ENCODE data around the gene VPS33B. TPM values are rescaled to one million over a fixed set of nuclear protein-coding genes. Genes with fewer than 3 reads are reported as not detected.
A peak's percentile ranks its signal among the peaks of the same experiment; 100 is the strongest.

VPS33B gene
- total and polyA plus RNA-seq, 2 of the 13 experiments (the other 11 are each of a cell fraction or from before 2014, with no cell fraction given): 15.8 to 16.5 TPM

DNA sequence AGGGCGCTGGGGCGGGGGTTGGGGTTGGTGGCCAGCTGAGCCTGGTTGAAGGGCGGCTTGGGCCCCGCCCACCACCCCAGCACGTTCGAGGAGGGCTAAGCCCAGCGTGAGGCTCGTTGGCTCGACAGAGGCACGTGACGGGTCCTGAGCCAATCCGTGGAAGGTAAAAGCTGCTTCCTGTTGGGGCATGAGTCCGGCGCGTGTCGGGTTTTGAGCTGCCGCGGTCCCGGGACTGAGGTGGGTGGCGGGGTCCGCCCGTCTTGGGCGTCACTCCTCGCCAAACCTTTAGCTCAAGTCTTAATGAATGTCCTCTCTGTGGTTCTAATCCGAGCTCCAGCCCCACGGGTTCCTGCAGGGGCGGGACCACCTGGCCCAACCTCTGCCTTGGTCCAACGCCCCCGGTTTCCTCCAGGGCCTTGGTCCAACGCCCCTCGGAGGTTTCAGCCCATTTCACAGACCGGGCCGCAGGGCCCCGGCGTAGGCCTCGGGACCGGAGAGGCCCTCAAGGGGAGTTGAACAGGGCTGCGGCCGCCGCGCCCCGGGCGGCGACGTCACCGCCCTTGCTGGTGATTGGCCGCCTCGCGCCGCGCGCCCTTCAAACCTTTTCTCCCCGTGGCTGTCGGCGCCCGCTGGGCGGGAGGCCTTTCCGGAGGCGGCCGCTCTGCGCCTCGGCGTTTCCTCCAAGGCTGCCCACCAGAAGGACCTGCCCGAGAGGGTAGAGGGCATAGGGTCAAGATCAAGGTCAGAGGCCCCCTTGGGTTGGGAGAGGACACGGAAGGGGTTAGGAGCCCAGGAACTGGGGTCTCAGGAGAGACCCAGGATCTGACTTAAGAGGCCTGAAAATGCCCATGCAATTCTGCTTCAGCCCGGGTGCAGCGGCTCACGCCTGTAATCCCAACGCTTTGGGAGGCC, 67.4 kb downstream of the VPS33B start, which contains the start of gene RCCD1 (continued):
- TF ChIP-seq GTF3A (CRISPR knock-in tag; conservative IDR thresholded peaks at IDR 0.05) (no peak), ZNF160 (CRISPR knock-in tag; IDR thresholded peaks at IDR 0.05) (0 out of 2 replicates have a peak, but pooled peaks have one; percentile 63), MYNN (CRISPR knock-in tag; IDR thresholded peaks at IDR 0.05; ENCODE audit: low read depth) (peak; percentile 56; the same call in 1 of the 2 replicates), ZNF792 (CRISPR knock-in tag; IDR thresholded peaks at IDR 0.05) (no peak; the same call in none of the 2 replicates), SRSF4 (IDR thresholded peaks at IDR 0.05; ENCODE audit: low read depth, low read length, poor library complexity, severe bottlenecking) (no peak), ZNF235 (CRISPR knock-in tag; IDR thresholded peaks at IDR 0.05; ENCODE audit: borderline replicate concordance) (no peak), ZNF839 (CRISPR knock-in tag; IDR thresholded peaks at IDR 0.05; ENCODE audit: borderline replicate concordance) (peak; percentile 75; the same call in 1 of the 2 replicates), CENPX (CRISPR knock-in tag; IDR thresholded peaks at IDR 0.05) (no peak), PCBP2 (optimal IDR thresholded peaks at IDR 0.05; ENCODE audit: low read depth, low read length, poor library complexity, severe bottlenecking) (no peak), ZNF557 (CRISPR knock-in tag; IDR thresholded peaks at IDR 0.05) (0 out of 2 replicates have a peak, but pooled peaks have one; percentile 29), KMT2A (CRISPR knock-in tag; IDR thresholded peaks at IDR 0.05) (peak; percentile 29; the same call in 1 of the 2 replicates), SRSF9 (IDR thresholded peaks at IDR 0.05; ENCODE audit: borderline replicate concordance, insufficient read depth, low read depth, low read length, poor library complexity, severe bottlenecking) (no peak), ZNF570 (CRISPR knock-in tag; IDR thresholded peaks at IDR 0.05; ENCODE audit: borderline replicate concordance) (no peak), ZNF33A (CRISPR knock-in tag; IDR thresholded peaks at IDR 0.05; ENCODE audit: borderline replicate concordance) (no peak)
- TF ChIP-seq, protein P1, sequence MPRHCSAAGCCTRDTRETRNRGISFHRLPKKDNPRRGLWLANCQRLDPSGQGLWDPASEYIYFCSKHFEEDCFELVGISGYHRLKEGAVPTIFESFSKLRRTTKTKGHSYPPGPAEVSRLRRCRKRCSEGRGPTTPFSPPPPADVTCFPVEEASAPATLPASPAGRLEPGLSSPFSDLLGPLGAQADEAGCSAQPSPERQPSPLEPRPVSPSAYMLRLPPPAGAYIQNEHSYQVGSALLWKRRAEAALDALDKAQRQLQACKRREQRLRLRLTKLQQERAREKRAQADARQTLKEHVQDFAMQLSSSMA (CRISPR knock-in tag; IDR thresholded peaks at IDR 0.05): peak; percentile 92; the same call in 1 of the 2 replicates
- TF ChIP-seq, protein P2, sequence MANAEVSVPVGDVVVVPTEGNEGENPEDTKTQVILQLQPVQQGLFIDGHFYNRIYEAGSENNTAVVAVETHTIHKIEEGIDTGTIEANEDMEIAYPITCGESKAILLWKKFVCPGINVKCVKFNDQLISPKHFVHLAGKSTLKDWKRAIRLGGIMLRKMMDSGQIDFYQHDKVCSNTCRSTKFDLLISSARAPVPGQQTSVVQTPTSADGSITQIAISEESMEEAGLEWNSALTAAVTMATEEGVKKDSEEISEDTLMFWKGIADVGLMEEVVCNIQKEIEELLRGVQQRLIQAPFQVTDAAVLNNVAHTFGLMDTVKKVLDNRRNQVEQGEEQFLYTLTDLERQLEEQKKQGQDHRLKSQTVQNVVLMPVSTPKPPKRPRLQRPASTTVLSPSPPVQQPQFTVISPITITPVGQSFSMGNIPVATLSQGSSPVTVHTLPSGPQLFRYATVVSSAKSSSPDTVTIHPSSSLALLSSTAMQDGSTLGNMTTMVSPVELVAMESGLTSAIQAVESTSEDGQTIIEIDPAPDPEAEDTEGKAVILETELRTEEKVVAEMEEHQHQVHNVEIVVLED (CRISPR knock-in tag; IDR thresholded peaks at IDR 0.05; ENCODE audit: borderline replicate concordance): peak; percentile 74; the same call in 1 of the 2 replicates
- TF ChIP-seq, protein P3, sequence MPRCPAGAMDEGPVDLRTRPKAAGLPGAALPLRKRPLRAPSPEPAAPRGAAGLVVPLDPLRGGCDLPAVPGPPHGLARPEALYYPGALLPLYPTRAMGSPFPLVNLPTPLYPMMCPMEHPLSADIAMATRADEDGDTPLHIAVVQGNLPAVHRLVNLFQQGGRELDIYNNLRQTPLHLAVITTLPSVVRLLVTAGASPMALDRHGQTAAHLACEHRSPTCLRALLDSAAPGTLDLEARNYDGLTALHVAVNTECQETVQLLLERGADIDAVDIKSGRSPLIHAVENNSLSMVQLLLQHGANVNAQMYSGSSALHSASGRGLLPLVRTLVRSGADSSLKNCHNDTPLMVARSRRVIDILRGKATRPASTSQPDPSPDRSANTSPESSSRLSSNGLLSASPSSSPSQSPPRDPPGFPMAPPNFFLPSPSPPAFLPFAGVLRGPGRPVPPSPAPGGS (CRISPR knock-in tag; IDR thresholded peaks at IDR 0.05): peak; percentile 46; the same call in 1 of the 2 replicates
- TF ChIP-seq, protein P4, sequence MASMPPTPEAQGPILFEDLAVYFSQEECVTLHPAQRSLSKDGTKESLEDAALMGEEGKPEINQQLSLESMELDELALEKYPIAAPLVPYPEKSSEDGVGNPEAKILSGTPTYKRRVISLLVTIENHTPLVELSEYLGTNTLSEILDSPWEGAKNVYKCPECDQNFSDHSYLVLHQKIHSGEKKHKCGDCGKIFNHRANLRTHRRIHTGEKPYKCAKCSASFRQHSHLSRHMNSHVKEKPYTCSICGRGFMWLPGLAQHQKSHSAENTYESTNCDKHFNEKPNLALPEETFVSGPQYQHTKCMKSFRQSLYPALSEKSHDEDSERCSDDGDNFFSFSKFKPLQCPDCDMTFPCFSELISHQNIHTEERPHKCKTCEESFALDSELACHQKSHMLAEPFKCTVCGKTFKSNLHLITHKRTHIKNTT (CRISPR knock-in tag; IDR thresholded peaks at IDR 0.05): no peak
- TF ChIP-seq, protein P5, sequence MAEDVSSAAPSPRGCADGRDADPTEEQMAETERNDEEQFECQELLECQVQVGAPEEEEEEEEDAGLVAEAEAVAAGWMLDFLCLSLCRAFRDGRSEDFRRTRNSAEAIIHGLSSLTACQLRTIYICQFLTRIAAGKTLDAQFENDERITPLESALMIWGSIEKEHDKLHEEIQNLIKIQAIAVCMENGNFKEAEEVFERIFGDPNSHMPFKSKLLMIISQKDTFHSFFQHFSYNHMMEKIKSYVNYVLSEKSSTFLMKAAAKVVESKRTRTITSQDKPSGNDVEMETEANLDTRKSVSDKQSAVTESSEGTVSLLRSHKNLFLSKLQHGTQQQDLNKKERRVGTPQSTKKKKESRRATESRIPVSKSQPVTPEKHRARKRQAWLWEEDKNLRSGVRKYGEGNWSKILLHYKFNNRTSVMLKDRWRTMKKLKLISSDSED (CRISPR knock-in tag; IDR thresholded peaks at IDR 0.05): 0 out of 2 replicates have a peak, but pooled peaks have one; percentile 48
- TF ChIP-seq, protein P6, sequence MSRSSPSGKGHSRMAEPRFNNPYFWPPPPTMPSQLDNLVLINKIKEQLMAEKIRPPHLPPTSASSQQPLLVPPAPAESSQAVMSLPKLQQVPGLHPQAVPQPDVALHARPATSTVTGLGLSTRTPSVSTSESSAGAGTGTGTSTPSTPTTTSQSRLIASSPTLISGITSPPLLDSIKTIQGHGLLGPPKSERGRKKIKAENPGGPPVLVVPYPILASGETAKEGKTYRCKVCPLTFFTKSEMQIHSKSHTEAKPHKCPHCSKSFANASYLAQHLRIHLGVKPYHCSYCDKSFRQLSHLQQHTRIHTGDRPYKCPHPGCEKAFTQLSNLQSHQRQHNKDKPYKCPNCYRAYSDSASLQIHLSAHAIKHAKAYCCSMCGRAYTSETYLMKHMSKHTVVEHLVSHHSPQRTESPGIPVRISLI (CRISPR knock-in tag; IDR thresholded peaks at IDR 0.05; ENCODE audit: borderline replicate concordance): no peak
